Stimulated activated CD8-positive, alpha-beta memory T cell treated with anti-CD3 and anti-CD28 coated beads, Interleukin-12 subunit alpha, Interleukin-12 subunit beta, amount 100 ng/mL, for 1 hour (primary cell): Measurements from ENCODE around the gene PRLR.
"Not testable (repeated sequence)": the region's sequence is repeated elsewhere in the genome, so short reads cannot be mapped to it uniquely, and the experiment has no call there.

Source experiments
- DNase-seq: peaks from one replicate; pipeline ENCODE4 v3.0.0-alpha.2; 2020; ENCODE audit warnings: low read depth

PRLR gene

GRCh38 chr5:35195472-35195852 lies 34.8 kb downstream of the PRLR start:
- DNase-seq: no peak

DNA sequence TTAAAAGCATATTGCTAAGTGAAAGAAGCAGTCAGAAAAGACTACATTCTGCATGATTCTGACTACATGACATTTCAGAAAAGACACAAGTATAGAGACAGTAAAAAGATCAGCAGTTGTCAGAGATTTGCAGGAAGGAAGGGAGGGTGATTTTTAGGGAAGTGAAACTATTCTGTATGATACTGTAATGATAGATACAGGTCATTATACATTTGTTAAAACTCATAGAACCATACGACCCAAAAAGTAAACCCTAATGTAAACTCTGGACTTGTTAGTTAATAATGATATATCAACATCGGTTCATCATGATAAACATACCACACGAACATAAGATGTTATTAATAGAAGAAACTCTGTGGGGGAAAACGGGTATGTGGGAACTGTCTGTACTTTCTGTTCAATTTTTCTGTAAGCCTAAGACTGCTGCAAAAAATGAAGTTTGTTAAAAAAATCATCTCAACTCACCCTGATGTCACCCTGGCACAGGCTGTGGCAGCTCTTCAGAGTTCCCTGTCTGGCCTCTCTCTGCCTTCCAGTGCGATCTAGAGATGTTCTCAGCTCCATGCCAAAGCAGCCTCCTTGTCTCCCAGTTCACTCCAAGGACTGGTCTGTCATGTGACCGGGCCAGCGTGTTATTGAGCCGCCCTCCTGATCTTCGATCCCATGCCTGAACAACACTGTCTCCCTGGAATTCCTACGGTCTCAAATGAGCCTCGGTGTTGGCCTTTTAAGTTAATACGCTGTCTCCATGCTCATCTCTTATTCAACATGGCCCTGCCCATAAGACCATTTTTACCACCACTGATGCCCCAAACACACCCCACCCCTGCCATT lies 35.4 kb downstream of the PRLR start:
- DNase-seq: no peak

- DNase-seq: no peak
Observed at GRCh38 chr5:35192506-35192905, 37.8 kb downstream of the PRLR start.

- DNase-seq: not testable (repeated sequence)
Observed at GRCh38 chr5:35189801-35190200, 40.5 kb downstream of the PRLR start.

DNA sequence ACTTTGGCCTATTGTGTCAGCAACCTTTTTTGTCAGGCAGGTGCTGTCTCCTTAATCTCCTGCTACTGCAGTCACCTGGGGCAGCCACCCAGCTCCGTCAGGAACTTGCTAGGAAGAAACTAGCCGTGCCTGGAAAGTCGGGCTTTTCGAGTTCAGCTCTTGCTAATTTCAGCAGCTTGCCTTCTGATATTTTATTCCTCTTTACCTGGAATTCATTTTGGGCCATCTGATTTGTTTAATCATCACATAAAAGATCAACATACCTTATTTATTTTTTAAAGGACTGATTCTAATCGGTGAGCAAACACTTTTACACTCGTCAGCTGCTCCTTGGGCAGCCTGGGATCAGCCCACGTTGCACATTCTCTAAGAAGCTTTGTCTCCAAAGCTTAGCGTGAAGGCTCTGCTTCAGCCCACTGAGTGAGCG lies 42.2 kb downstream of the PRLR start:
- no peak for DNase-seq

GRCh38 chr5:35187621-35188020 lies 42.7 kb downstream of the PRLR start:
- not testable (repeated sequence) for DNase-seq

- DNase-seq: no peak
Observed at GRCh38 chr5:35186749-35187148, 43.5 kb downstream of the PRLR start.

DNA sequence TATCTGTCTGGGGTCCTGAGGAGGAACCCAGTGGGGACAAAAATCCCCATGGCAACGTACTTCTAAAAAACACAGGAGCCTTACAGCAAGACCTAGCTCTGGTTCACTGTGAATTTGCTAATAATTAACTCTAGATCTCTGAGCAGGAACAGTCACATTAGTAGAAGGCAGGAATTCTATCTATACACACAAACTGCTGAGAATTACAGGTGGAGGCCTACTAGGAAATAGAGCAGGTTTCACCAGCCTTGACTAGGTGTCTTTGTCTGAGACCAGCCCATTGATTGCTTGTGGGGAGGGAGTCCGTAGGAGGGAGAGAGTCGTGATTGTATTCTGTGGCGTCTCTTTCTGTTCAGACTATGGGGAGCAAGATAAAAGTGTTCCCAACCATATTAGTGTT lies 44.8 kb downstream of the PRLR start:
- DNase-seq: no peak

DNA sequence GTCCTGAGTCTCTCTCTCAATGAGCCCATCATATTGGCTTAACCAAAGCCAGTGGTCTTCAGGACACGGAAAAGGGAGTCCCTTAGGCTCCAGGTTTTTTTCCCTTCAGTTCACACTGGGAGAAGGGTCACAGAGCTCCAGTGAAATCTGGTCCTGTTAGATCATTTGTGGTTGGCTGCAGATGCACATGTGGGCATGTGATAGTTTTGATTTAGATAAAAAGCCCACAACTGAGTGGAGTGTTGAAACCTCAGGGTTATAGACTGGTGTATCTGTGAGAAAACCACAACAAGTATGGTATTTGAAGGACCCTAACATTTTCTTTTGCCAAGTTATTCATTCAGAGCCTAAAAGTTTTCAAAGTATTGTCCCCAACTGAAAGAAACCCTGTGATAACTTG lies 46.7 kb downstream of the PRLR start:
- DNase-seq: no peak

DNA sequence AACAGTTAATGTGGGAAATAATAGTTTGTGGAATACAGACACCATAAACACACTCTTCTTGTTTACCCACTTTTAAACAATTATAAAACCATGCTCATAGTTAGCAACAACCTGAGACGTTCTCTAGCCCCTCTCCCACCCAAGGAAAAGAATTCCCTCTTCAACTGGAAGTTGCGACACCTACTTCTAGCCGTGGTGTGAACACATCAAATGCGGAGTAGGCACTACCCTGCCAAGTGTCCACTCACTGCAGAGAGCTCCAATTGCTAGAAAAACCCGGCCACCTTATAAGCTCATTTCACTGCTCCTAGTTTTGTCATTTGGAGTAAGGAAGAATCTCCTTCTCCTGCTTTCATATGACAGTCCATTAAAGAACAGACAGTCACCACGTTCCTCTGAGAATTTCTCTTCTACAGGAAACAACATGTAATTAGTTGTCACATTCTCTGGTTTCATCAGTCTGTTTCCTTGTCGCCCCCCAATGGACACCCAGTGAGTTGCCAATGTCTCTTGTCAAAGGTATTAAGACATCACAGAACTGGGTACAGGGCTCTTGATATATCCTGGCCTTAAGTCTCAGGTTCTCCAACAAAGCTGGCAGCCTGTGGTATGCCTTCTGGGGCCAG lies 47.3 kb downstream of the PRLR start:
- DNase-seq: no peak

DNA sequence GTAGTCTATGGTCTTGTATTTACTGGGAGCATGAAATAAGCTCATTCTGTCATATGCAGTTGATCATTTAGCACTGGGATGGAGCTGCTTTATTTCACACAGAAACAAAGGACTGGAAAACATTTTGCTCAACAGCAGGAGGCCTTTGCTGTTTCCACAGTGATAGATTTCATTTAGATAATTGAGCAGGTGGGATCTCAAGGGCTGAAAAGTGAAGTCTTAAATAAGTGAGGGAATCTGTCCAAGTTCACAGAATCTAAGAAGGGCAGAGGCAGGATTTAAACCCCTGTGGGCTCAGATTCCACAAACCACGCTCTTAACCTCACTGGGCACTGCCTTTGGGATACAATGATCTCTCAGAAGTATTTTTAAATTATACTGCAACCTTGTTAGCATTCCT lies 47.8 kb downstream of the PRLR start:
- DNase-seq: no peak

- no peak for DNase-seq
Observed at GRCh38 chr5:35180046-35180445, 50.2 kb downstream of the PRLR start.

GRCh38 chr5:35177783-35178182 lies 52.5 kb downstream of the PRLR start:
- no peak for DNase-seq

DNA sequence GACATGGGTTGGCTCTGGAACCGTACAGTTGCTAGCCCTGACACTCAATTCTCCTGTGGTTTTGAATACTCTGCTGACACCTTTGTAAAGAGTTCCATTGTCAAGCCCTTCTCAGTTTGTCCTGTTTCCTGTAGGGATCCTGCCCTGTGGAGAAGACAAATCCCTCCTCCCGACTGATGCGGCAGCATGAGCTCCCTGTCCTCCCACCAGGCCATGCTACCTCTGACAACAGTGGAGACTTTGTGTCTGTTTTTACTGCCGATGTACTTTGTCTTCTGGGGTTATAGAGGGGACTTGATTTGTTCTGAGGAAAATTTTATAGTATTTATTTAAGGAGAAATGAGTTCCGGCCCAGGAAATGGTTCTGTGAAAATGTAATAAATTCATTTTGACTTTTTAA lies 57.8 kb downstream of the PRLR start:
- no peak for DNase-seq

GRCh38 chr5:35171991-35172390 lies 58.3 kb downstream of the PRLR start:
- no peak for DNase-seq

- DNase-seq: no peak
Observed at GRCh38 chr5:35171078-35171477, 59.2 kb downstream of the PRLR start.

- DNase-seq: no peak
Observed at GRCh38 chr5:35166043-35166442, 64.2 kb downstream of the PRLR start.

- no peak for DNase-seq
Observed at GRCh38 chr5:35164860-35165542, 65.3 kb downstream of the PRLR start.

DNA sequence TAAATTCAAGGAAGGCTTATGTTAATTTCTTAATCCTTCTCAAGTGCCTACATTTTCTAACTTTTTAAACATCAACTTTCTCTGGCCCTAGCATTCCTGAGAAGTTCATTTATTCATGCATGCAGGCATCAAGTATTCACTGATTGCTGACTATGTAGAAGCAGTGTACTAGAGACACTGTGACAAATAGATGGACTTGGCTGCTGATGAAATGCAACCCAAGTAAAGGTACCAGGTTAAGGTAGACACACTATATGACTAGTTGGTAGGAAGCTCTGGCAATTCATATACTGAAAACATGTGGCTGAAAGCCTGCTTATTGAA lies 66.6 kb downstream of the PRLR start:
- DNase-seq: no peak

DNA sequence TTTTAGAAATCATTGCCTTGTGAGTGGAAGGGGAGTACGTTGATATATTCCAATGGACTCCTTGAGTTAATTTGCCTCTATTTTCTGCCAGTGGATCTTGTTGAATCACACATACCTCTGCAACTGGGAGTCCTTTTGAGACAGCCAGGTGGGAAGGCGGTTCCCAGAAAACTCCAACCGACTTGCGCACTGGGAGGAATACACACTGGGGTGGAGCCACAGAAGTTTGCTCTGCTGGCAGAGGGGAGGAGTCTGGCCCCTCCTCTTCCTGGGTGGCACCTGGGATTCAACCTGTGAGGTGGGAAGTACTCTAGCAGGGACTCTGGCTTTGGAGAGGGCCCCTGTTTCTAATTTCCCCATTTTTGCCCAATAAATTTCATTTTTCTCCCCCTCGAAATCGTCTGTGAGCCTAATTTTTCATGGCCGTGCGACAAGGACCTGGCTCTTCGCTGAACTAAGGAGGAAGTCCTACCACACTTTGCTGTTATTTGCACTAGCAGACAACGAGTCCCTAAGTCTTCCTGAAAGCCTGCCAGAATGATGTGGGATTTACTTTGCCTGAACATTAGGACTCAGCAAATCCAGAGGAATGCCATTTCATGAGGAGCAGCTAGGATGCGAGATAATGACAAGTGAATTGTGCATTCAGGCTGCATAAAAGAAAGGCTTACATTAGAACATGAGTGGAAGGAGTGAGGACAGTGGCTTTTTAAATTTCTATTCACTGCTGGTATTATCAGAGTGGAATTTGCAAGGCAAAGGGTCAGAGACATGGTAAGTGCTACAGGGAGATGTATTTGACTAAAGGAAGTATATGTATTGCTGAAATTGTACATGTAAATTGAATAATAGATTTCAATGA lies 67.2 kb downstream of the PRLR start:
- no peak for DNase-seq

- no peak for DNase-seq
Observed at GRCh38 chr5:35161652-35162273, 68.5 kb downstream of the PRLR start.
